ENCODE measurements around the gene ZDHHC5.

ZDHHC5 gene

DNA sequence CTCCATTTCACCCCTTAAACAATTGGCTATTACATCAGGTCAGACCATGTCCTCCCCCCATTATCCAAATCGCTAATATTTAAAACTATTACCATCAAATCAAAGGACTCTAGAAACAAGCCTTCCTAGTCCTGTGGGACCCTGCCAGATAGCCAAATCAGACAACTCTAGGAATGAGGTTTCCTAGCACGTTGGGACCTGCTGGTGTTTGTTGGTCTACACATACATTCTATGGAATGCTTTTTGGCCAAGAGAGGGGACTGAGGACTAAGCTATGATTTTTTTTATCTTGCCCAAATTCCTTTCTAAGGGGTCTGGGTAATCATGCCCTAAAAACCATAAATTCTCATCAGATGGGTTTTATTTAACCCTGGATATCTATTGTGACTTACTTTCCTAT lies 59.3 kb downstream of the ZDHHC5 start:
- Histone ChIP-seq H3K9me3 (ENCODE audit: insufficient read depth, low read depth, low read length) (no peaks in the 10 kb centered on the region), H3K4me3 (ENCODE audit: low read length, poor library complexity, severe bottlenecking) (no peak overlapping the region), H3K9me2 (replicated peaks; ENCODE audit: low read depth, low read length) (no peaks in the 10 kb centered on the region), H3K4me2 (ENCODE audit: low read depth, low read length, poor library complexity, severe bottlenecking) (no peak overlapping the region), H4K20me1 (ENCODE audit: insufficient read depth, low read length, poor library complexity, severe bottlenecking) (peaks cover 28% of the 10 kb centered on the region), H3K36me3 (ENCODE audit: insufficient read depth, low read length) (peaks cover 9% of the 10 kb centered on the region; the same call in 1 of the 2 replicates), H3K27me3 (ENCODE audit: insufficient read depth, low read length, poor library complexity, severe bottlenecking) (no peaks in the 10 kb centered on the region), H2AFZ (ENCODE audit: low read length) (no peak overlapping the region), H3F3A (ENCODE audit: low read depth) (no peaks in the 10 kb centered on the region; the same call in 1 of the 2 replicates), H3K9ac (ENCODE audit: low read depth, low read length, poor library complexity, severe bottlenecking) (no peak overlapping the region), H3K4me1 (ENCODE audit: insufficient read depth, low read length, poor library complexity, severe bottlenecking) (no peaks in the 10 kb centered on the region), H3K79me2 (ENCODE audit: insufficient read depth, low read length) (peaks cover 81% of the 10 kb centered on the region)
- TF ChIP-seq, protein P1, sequence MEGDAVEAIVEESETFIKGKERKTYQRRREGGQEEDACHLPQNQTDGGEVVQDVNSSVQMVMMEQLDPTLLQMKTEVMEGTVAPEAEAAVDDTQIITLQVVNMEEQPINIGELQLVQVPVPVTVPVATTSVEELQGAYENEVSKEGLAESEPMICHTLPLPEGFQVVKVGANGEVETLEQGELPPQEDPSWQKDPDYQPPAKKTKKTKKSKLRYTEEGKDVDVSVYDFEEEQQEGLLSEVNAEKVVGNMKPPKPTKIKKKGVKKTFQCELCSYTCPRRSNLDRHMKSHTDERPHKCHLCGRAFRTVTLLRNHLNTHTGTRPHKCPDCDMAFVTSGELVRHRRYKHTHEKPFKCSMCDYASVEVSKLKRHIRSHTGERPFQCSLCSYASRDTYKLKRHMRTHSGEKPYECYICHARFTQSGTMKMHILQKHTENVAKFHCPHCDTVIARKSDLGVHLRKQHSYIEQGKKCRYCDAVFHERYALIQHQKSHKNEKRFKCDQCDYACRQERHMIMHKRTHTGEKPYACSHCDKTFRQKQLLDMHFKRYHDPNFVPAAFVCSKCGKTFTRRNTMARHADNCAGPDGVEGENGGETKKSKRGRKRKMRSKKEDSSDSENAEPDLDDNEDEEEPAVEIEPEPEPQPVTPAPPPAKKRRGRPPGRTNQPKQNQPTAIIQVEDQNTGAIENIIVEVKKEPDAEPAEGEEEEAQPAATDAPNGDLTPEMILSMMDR (conservative IDR thresholded peaks at IDR 0.05; ENCODE audit: low read length) = no peak
- TF ChIP-seq EZH2phosphoT487 (IDR thresholded peaks at IDR 0.05; ENCODE audit: borderline replicate concordance) = no peak

DNA sequence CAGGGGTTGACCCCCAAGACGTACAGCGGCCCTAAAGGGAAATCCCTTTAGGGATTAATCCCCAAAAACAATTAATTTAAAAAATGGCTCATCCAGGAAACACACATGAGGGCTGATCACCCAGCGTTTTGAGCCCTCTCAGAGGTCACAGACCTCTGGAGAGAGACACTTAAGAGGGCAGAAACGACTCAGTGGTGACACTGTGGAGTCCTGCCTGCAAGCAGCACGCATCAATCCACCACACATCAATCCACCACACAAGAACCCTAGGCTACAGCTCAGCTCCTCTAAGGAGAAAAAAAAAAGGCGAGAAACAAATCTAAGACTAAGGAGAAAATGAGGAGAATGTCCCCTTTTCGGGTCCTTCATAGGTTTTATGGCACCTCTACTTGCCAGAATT lies 60.9 kb downstream of the ZDHHC5 start:
- H3K9me2 ChIP-seq (replicated peaks; ENCODE audit: low read depth, low read length) = no peaks in the 10 kb centered on the region
- no peak overlapping the region for H3K4me2 ChIP-seq (ENCODE audit: low read depth, low read length, poor library complexity, severe bottlenecking)
- TF ChIP-seq, protein P1 (conservative IDR thresholded peaks at IDR 0.05; ENCODE audit: low read length) = no peak
- no peak for TF ChIP-seq EZH2phosphoT487 (IDR thresholded peaks at IDR 0.05; ENCODE audit: borderline replicate concordance)
- no peaks in the 10 kb centered on the region for H3K27me3 ChIP-seq (ENCODE audit: insufficient read depth, low read length, poor library complexity, severe bottlenecking)
- H3K9ac ChIP-seq (ENCODE audit: low read depth, low read length, poor library complexity, severe bottlenecking) = no peak overlapping the region
- H3K4me3 ChIP-seq (ENCODE audit: low read length, poor library complexity, severe bottlenecking) = no peak overlapping the region
- peaks cover 83% of the 10 kb centered on the region for H3K79me2 ChIP-seq (ENCODE audit: insufficient read depth, low read length)
- H3K4me1 ChIP-seq (ENCODE audit: insufficient read depth, low read length, poor library complexity, severe bottlenecking) = no peaks in the 10 kb centered on the region
- peaks cover 5% of the 10 kb centered on the region; the same call in 1 of the 2 replicates for H3K36me3 ChIP-seq (ENCODE audit: insufficient read depth, low read length)
- H3K9me3 ChIP-seq (ENCODE audit: insufficient read depth, low read depth, low read length) = no peaks in the 10 kb centered on the region
- peaks cover 27% of the 10 kb centered on the region for H4K20me1 ChIP-seq (ENCODE audit: insufficient read depth, low read length, poor library complexity, severe bottlenecking)
- no peaks in the 10 kb centered on the region; the same call in 1 of the 2 replicates for H3F3A ChIP-seq (ENCODE audit: low read depth)
- H2AFZ ChIP-seq (ENCODE audit: low read length) = no peak overlapping the region

DNA sequence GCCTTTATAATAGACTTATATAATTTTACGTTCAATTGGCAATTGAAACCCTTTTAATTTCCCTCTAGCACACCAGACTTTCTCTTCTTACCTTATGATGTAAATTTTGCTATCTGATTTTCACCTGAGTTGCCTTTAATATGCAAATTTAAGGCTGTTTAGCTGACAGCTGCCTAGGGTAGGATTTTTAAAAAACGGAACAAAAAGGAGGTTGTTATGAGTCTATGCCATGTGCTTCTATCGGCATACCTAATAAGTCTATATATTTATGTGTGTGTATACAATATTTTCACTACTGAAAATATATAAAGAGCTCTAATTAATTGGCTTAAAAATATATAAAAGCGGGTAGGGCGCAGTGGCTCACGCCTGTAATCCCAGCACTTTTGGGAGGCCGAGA lies 61.6 kb downstream of the ZDHHC5 start:
- H3K9me3 ChIP-seq (ENCODE audit: insufficient read depth, low read depth, low read length) = no peaks in the 10 kb centered on the region
- H3K79me2 ChIP-seq (ENCODE audit: insufficient read depth, low read length) = peaks cover 83% of the 10 kb centered on the region
- TF ChIP-seq EZH2phosphoT487 (IDR thresholded peaks at IDR 0.05; ENCODE audit: borderline replicate concordance) = no peak
- TF ChIP-seq, protein P1 (conservative IDR thresholded peaks at IDR 0.05; ENCODE audit: low read length) = no peak
- no peak overlapping the region for H3K9ac ChIP-seq (ENCODE audit: low read depth, low read length, poor library complexity, severe bottlenecking)
- H3K27me3 ChIP-seq (ENCODE audit: insufficient read depth, low read length, poor library complexity, severe bottlenecking) = no peaks in the 10 kb centered on the region
- no peak overlapping the region for H3K4me2 ChIP-seq (ENCODE audit: low read depth, low read length, poor library complexity, severe bottlenecking)
- no peak overlapping the region for H3K4me3 ChIP-seq (ENCODE audit: low read length, poor library complexity, severe bottlenecking)
- H3K4me1 ChIP-seq (ENCODE audit: insufficient read depth, low read length, poor library complexity, severe bottlenecking) = no peaks in the 10 kb centered on the region
- peaks cover 5% of the 10 kb centered on the region; the same call in 1 of the 2 replicates for H3K36me3 ChIP-seq (ENCODE audit: insufficient read depth, low read length)
- no peaks in the 10 kb centered on the region; the same call in 1 of the 2 replicates for H3F3A ChIP-seq (ENCODE audit: low read depth)
- H3K9me2 ChIP-seq (replicated peaks; ENCODE audit: low read depth, low read length) = no peaks in the 10 kb centered on the region
- peaks cover 21% of the 10 kb centered on the region for H4K20me1 ChIP-seq (ENCODE audit: insufficient read depth, low read length, poor library complexity, severe bottlenecking)
- H2AFZ ChIP-seq (ENCODE audit: low read length) = no peak overlapping the region
